C4-2B (cell line): ENCODE data around the gene TMEM167A.

ENCODE experiments used
- CTCF ChIP-seq: fragments of 450-650 bp; conservative IDR thresholded peaks from 2 replicates; pipeline ENCODE4 v1.5.1; 2017; ENCODE audit warnings: mild to moderate bottlenecking
- ZFX ChIP-seq: fragments of 450-650 bp; IDR thresholded peaks from 2 replicates; pipeline ENCODE4 v1.6.1; 2017

- TF ChIP-seq CTCF (no peak), ZFX (no peak)
These were observed 47.3 kb downstream of the TMEM167A start for GRCh38 chr5:83029912-83030311.
